Skeletal muscle cell (primary cell): ENCODE data around the gene KCNH1.
"Not testable (repeated sequence)": the region's sequence is repeated elsewhere in the genome, so short reads cannot be mapped to it uniquely, and the experiment has no call there.

Source experiments
- DNase-seq: peaks from one replicate; pipeline ENCODE4 v3.0.0-alpha.2; 2010; ENCODE audit warnings: low read depth
- H3K4me3 ChIP-seq: 2 replicates; pipeline ENCODE4 v1.5.1; 2011; ENCODE audit warnings: low read depth, mild to moderate bottlenecking, control low read depth, low read length, moderate library complexity

KCNH1 gene

DNA sequence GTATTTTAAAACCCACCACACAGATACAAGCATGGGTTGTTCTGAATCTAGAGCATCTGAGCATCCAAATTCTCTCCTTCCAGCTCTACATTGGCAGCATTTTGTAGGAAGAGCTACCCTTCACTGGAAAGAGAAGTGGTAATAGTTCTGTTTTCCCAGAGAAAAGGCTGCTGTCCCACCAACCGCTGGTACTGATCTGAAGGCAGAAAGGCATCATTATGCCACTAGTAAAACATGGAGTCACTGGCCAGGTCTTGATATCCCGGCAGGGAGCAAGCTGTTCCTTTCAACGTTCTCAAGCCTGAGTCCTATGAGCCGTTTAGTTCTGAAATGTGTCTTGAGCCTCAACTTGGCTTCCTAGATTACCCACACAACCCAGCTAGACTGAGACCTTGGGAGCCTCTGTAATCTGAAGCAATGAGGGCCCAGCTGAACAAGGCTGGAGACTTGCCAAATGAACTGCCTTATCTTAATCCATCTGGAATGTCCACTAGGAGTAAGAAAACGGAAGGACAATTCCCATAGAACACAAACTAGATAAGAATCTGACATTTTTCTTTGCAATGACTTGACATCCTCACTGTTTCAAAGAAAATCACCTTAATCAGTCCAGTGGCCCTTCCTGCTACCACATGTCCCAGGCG, 116.8 kb downstream of the KCNH1 start:
- DNase-seq = no peak
- H3K4me3 ChIP-seq = no peak overlapping the region

DNA sequence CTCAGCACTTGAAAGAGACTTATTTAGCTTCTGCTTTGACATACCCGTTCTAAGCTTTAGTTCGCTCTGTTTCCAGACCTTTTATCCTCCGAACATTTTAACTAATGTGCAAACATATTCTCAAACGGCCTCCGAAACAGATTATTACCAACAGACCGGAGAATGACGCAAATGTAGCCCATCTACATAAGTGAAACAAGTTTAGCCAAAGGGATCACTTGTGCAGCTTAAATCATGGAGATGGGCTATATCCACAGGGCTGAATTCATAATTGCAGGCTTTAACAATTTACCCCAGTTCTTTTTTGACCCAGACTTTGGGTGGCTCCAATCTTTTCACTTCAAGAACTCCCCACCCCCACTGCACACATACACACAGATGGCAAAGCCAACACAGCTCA, 119.7 kb downstream of the KCNH1 start:
- DNase-seq = no peak
- no peak overlapping the region for H3K4me3 ChIP-seq

DNA sequence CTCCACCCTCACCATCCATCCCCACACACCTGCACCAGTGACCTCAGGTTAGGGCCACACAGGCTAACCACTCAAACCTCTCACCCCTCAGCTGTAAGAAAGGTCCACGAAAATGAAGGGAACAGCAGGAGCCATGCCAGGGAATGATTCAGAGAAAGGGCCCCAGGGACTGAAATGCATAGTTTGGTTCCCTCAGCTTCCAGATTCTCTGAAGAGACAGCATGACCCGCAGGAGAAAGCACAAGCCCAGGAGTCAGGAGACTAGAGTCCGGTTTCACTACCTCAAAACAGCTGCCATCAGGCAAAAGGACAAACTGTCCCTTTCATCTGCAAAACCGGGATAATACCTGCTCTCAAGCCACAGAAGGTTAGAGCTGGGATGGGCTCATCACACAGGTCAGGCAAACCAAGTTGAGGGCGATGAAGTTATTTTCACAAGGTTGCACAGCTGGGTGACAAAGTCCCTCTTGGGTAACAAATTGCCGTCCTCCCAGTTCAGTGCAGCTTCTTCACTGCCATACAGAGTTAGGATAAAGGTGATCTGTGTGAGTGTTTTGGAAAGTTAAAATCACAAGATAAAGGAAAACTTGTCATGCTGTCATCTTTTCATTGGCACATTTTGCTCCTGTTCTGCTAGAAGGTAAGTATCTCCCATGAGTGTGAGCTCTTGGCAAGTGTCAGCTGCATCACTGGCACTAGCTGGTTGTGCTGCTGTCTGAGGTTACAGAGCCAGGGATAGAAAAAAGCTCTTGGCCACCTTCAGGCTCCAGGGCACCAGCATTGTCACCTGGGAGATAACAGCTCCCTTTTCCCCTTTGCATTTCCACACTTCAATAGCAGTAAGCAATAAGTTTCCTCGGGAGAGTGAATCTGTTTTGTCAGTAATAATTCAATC, 120.4 kb downstream of the KCNH1 start:
- no peak for DNase-seq
- H3K4me3 ChIP-seq = no peak overlapping the region

DNA sequence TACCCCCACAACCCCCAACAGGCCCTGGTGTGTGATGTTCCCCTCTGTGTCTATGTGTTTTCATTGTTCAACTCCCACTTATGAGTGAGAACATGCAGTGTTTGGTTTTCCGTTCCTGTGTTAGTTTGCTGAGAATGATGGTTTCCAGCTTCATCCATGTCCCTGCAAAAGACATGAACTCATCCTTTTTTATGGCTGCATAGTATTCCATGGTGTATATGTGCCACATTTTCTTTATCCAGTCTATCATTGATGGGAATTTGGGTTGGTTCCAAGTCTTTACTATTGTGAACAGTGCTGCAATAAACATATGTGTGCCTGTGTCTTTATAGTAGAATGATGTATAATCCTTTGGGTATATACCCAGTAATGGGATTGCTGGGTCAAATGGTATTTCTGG, 122.8 kb downstream of the KCNH1 start:
- not testable (repeated sequence) for DNase-seq, H3K4me3 ChIP-seq

DNA sequence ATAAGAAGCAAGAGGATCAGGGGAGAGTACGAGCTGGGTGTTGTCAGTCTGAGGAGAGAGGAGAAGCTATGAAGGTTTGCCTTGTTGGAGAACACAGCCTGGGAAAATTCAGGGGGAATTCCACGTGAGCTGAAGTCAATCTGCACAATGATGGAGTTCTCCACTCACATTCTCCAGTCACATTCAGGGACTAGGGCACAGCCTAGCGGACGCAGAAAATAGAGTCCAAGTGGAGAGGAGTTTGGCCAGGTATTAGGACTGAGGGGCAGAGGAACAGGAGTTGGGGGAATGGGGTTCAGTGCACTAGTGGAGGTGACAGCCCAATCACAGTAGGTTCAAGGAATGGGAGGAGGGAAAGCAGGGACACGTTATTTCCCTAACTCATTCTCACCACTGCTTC, 124.0 kb downstream of the KCNH1 start:
- no peak for DNase-seq
- H3K4me3 ChIP-seq = no peak overlapping the region

DNA sequence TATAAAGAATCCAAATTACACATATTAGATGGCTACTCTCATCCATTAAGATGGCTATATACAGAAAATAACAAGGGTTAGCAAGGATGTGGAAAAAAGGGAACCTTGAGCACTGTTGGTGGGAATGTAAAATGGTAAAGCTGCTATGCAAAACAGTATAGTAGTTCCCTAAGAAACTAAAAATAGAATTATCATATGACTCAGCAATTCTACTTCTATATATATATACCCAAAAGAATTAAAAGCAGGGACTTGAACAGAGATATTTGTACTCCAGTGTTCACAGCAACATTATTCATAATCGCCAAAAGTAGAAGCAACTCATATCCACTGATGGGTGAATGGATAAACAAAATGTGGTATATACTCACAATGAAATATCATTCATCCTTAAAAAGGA, 126.1 kb downstream of the KCNH1 start:
- no peak overlapping the region for H3K4me3 ChIP-seq
- DNase-seq = no peak

DNA sequence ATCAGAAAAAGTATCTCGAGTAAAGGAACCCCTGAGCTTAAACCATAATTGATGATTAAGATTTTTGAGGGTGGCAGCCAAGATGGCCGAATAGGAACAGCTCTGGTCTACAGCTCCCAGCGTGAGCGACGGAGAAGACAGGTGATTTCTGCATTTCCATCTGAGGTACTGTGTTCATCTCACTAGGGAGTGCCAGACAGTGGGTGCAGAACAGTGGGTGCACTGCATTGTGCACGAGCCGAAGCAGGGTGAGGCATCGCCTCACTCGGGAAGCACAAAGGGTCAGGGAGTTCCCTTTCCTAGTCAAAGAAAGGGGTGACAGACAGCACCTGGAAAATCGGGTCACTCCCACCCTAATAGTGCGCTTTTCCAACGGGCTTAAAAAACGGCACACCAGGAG, 138.0 kb downstream of the KCNH1 start:
- H3K4me3 ChIP-seq, DNase-seq: not testable (repeated sequence)

DNA sequence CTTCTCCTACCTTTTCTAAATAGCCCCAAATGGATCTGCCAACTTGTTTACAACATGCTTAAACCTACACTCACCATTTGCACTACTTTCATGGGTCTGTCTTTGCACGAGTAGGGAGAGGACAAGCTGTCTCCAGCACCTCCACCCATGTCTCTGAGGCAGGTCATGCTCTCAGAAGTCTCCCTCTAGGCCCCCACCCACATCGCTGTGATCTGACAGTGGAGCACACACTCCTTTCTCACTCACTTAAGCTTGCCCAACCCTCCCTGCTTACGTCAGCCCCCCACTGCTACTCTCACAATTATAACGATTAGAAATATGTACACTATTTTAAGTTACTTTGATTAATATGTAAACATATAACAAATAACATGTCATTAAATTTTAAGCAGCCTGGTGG, 141.1 kb downstream of the KCNH1 start:
- DNase-seq = no peak

DNA sequence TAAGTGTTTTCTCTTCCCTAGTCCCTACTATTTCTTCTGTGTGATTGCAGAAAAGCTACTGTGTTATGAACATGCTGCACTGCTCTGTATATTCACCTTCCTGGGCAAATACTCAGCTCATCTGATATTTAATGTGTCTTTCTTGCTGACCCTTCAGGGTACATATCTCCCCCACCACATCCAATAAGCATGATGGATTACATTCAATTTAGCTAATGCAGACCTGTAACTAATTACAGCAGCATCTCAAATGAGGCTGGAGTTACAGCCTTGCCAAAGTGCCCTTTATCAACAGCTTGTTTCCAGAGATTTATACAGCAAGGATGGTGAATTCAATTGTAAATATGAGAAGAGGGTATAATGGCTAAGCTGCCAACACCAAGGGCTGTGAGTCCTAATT, 144.0 kb downstream of the KCNH1 start:
- no peak for DNase-seq

More for the DNA sequence above, 141.1 kb downstream of the KCNH1 start:
- H3K4me3 ChIP-seq = no peak overlapping the region

DNA sequence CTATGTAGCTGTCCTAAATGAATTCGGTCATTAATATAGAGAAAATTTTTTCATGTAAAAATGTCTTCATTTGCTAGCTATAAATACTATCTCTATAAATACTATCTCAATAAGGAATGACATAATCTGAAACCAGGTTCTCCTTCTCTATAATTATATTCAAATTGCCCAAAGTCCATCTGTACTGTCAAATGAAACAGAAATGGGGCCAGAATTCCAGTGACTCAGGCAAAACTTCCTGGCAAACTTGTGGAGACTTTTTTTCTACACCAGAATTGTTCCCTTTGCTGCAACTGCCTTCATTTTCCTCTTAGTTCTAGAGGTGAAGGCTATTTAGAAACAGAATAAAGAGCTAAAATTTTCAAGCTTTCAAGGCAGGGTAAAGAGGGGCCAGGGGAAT, 152.5 kb downstream of the KCNH1 start:
- no peak overlapping the region for H3K4me3 ChIP-seq
- DNase-seq = no peak

More for the DNA sequence above, 144.0 kb downstream of the KCNH1 start:
- H3K4me3 ChIP-seq = no peak overlapping the region

DNA sequence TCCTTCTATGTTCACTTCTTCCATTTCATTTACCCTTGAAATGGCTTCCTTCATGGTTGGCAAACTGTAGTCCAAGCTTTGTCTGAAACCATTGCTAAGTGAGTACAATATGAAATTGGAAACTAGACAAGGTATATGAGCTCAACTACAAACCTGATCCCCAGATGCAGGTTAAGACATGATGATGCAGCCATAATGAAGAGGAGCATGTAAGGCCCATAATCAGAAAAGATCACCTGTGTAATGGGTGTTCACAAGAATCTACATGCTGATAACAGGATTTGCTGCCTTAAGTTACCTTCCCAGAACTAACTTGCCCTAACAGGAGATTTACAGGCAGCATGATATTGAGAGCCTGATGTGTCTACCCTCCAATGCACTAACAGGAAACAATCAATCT, 153.9 kb downstream of the KCNH1 start:
- no peak for DNase-seq
- no peak overlapping the region for H3K4me3 ChIP-seq

DNA sequence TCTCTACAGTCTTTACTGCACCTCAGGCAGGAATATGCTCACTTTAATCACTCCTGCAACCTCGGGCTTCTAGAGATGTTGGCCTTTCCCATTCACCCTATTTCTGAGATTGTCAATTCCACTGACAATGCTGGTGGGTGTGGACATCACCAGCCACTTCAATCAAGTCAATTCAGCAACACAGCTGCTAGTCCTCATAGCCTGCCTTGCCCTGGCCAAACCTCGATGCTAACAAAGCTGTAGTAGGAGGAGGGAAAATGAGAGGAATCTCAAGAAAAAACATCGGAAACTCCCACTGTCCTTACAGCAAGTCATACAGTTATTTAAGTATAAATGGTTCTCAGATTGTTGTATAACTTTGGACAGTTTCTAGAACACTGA, 155.0 kb downstream of the KCNH1 start:
- DNase-seq = no peak
- H3K4me3 ChIP-seq = no peak overlapping the region

DNA sequence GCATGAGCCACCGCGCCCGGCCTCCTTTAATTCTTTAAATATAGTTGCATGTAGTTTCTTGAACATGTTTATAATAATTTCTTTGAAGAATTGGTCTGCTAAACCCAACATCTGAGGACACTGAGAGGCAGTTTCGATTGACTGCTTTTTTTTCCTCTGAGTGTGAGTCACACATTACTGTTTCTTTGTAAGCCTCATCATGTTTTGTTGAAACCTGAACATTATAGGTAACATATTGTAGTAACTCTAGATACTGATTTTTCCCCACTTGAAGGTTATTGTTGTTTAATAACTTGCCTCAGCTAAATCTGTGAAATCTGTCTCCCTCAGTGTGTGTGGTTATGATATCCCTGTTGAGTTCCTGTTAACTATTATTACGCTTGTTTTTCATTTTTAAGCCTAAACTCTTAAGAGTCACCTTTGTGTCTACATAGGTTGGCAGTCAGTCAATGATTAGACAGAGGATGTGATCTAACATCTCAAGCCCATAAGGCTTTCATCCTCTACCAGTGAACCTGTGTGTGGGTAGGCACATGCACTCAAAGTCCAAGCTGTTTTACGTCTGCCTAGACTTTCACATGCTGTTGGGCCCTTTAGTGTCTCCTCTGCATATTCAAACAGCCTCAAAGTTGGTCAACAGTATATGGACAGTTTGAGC, 155.5 kb downstream of the KCNH1 start:
- DNase-seq = no peak
- no peak overlapping the region for H3K4me3 ChIP-seq

DNA sequence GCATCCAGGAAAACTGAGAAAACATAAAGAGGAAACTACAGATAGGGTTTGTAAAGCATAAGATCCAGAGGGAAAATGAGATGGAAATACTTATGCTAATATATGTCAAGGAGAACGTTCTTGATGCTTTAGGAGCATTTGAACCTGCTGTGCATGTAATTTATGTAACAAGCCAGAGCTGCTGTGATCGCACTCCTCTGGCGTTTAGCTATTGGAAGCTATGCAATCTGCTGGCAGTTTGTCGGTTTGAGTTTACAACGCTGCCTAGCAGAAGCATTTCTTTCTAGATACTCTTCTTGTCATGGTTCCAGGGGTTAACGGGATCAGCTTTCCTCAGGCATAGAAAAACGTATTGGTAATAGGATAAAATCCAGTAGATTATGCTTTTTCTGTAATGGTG, 182.7 kb downstream of the KCNH1 start:
- DNase-seq = no peak
- no peak overlapping the region for H3K4me3 ChIP-seq

DNA sequence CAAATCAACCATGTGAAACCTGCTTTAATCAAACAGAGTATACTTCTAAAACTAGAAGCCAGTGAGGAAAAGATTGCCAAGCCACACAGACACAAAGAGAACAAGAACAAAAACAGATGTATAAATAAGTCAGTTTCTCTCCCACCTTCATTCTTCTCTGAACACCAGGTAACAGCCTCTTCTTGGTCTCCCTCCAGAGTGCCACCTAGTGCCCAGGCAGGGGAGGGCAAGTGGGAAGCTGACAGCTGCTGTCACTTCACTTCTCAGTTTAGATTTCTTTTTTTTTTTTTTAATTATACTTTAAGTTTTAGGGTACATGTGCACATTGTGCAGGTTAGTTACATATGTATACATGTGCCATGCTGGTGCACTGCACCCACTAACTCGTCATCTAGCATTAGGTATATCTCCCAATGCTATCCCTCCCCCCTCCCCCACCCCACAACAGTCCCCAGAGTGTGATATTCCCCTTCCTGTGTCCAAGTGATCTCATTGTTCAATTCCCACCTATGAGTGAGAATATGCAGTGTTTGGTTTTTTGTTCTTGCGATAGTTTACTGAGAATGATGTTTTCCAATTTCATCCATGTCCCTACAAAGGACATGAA, 183.9 kb downstream of the KCNH1 start:
- DNase-seq, H3K4me3 ChIP-seq: not testable (repeated sequence)

DNA sequence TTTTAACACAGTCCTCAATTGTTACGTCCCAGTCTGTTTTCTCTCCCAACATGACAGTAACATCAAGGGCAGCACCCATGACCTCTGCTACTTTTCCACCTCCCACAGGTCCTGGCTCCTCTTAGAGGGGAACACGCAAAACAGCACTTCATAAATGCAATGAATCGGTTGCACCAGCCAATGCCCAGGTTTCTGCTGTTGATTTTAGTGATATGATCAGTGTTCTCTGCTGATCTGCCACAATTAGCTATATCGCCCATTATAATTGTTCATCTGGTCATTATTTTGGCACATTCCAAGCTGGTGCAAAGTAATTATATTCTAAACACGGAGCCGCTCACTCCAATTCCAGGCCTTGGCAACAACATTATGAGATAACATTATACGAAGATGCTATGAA, 184.5 kb downstream of the KCNH1 start:
- DNase-seq = no peak

DNA sequence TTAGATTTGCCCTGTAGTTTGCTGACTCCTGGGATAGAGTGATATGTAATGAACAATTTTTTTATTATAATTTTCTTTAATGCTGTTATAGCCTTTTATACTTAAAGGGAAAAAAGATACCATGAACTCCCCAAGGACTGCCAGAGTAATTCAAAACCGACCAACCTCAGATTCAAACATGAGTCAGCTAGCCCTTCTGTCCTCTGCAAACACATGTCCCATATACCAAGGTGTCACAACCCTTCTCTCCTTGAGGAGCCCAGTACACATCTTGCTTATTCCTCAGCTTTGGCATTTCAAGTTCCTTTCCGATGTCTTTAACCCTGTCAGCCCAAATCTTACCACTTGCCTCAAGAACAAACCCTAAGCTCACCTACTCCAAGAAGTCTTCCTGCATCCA, 184.9 kb downstream of the KCNH1 start:
- no peak overlapping the region for H3K4me3 ChIP-seq
- no peak for DNase-seq

More for the DNA sequence above, 184.5 kb downstream of the KCNH1 start:
- no peak overlapping the region for H3K4me3 ChIP-seq

DNA sequence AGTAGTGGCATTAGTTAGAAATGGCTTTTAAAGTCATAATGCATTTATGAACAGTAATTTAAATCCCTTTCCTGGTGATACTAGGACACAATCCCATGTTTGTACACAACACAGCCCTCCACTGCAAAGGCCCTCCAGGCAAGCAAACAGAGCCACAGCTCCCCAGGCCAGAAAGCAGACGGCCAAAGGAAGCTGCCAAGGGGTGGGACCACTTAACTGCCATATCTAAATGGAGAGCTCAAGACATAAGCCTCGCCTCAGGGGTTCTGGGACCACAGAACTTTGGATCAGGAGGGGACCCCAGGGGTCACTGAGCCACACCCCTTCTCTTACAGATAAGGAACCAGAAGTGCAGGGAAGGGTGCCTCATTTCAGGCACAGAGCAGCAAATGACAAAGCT, 189.7 kb downstream of the KCNH1 start:
- DNase-seq = no peak
- no peak overlapping the region for H3K4me3 ChIP-seq

DNA sequence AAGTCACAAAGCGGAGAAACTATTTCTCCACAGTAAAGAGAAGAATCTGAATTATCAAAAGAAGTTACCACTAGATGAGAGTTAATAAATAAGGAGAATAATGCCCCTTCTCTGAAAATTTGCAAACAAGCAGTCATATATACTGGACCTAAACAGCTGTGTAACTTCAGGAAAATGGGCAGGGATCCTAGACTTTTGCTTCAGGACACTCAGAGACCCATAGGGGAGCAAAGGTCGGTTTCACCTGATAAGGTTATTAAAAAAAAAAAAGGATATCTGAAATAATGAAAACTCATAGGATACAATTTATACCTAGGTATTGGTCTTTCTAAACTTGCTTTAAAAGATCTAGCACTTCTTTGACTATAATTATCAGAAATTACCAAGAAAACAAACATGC, 191.4 kb downstream of the KCNH1 start:
- no peak for DNase-seq
- H3K4me3 ChIP-seq = no peak overlapping the region

DNA sequence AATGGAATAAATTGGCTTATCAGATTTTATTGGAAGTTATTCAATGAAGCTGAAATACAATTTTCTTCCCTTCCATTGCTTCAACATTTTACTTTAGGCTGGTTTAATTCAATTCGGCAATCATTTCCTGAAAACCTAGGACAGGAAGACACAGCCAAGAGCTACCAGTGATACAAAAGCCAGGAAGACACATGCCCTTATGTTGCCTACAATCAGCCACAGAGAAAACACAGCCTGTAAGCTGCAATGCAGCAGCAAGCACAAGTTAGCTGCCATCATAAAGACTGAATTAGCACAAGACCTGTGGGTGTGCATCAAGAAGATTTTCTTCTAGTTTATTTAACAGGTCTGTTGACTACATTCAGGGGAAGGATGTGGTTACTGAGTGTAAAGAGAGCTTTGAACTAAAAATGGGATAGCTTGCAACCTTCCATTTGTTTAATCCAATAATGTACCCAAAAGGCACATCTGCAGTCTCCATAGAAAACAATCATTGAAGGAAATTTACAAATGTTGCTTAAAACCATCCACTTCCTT, 193.8 kb downstream of the KCNH1 start:
- no peak for DNase-seq
- no peak overlapping the region for H3K4me3 ChIP-seq
